Measurements from ENCODE around the gene HMX2. TPM values are rescaled to one million over a fixed set of nuclear protein-coding genes. Genes with fewer than 3 reads are reported as not detected.

Gene HMX2
- total RNA-seq, 2 donors from 2014 or later: 0.18 to 0.20 TPM

DNA sequence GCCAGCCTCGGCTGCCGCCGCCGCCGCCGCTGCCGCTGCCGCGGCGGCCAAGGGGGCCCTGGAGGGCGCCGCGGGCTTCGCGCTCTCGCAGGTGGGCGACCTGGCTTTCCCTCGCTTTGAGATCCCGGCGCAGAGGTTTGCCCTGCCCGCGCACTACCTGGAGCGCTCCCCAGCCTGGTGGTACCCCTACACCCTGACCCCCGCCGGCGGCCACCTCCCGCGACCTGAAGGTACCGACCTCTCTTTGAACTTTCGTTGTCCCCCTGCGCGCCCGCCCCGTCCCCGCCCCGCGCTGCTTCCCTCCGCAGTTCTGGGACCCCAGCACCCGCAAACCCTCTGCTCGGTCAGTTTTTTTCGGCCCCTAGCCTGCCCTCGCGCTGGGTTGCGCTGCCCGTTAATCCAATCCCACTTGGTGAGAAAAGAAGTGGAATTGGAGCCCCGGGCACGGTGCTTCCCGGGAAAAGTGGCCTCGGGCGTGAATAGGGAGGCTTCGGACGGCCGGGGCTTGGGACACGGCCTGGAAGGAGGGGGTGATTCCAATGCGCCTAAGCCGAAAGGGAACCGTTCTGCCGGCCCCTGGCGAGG is 11.6 kb upstream of the HMX2 start:
- DNase-seq (no peak), ATAC-seq (no peak)
- intact Hi-C loops (cut with DNase I, micrococcal nuclease): no loop called here

DNA sequence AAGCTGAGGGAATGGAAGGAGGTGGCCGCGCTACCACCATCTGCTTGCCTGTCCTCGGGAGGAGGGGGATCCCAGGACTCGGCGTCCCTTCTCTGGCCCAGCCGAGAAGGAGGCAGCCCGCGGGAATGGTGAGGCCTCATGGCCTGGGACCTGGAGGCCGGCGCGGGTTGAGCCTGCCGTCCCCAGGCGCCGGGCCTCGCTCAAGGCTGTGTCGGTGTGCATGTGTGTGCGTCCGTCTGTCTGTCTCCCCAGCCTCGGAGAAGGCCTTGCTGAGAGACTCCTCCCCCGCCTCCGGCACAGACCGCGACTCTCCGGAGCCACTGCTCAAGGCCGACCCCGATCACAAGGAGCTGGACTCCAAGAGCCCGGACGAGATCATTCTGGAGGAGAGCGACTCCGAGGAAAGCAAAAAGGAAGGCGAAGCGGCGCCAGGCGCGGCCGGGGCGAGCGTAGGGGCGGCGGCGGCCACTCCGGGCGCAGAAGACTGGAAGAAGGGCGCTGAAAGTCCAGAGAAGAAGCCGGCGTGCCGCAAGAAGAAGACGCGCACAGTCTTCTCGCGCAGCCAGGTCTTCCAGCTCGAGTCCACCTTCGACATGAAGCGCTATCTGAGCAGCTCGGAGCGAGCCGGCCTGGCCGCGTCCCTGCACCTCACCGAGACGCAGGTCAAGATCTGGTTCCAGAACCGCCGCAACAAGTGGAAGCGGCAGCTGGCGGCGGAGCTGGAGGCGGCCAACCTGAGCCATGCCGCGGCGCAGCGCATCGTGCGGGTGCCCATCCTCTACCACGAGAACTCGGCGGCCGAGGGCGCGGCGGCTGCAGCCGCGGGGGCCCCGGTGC is 10.9 kb upstream of the HMX2 start:
- intact Hi-C loops (cut with DNase I, micrococcal nuclease): no loop called here
- DNase-seq: no peak
- no peak for ATAC-seq

- no peak for ATAC-seq
- DNase-seq: no peak
- intact Hi-C loops (cut with DNase I, micrococcal nuclease): no loop called here
Measured at GRCh38 chr10:123139165-123139520, 8.8 kb upstream of the HMX2 start.

DNA sequence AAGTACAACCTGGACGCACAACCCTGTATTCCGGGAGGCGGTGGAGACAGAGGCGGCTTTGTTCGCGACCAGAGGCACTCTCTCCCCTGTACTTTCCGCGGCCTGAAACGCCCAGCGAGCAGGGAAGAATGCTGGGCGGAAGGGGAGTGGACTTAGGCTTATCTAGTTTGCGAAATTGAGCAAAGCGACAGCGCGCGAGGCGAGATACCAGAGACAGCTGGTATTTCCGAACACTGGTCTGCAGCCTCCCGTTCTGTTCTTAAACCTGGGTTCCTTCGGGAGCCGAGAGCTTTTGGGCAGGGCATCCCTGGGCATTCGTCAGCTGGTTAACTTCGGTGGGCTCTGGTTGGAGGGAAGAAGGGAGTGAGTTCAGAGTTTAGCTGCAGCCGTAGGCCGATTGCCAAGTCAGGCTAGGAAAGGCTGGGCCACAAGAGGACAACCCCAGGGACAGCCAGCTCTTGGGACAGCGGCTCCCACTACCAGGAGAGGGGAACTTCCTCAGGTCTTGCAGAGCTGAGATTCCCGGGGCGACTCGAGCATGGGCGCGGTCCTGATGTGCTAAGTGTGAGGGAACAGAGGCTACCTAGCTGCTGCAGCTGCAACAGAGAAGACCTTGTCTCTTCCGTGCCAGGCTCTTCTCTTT is 8.3 kb upstream of the HMX2 start:
- DNase-seq (peak in 1 of 2 donors; percentile 38), ATAC-seq (peak; percentile 74)
- intact Hi-C loops (cut with DNase I, micrococcal nuclease): no loop called here

GRCh38 chr10:123140164-123140982 is 7.6 kb upstream of the HMX2 start:
- intact Hi-C loops (cut with DNase I, micrococcal nuclease): no loop called here
- ATAC-seq: peak; percentile 40
- DNase-seq: no peak

- intact Hi-C loops (cut with DNase I, micrococcal nuclease): no loop called here
- DNase-seq (no peak), ATAC-seq (no peak)
Measured at GRCh38 chr10:123140983-123141390, 6.9 kb upstream of the HMX2 start.

DNA sequence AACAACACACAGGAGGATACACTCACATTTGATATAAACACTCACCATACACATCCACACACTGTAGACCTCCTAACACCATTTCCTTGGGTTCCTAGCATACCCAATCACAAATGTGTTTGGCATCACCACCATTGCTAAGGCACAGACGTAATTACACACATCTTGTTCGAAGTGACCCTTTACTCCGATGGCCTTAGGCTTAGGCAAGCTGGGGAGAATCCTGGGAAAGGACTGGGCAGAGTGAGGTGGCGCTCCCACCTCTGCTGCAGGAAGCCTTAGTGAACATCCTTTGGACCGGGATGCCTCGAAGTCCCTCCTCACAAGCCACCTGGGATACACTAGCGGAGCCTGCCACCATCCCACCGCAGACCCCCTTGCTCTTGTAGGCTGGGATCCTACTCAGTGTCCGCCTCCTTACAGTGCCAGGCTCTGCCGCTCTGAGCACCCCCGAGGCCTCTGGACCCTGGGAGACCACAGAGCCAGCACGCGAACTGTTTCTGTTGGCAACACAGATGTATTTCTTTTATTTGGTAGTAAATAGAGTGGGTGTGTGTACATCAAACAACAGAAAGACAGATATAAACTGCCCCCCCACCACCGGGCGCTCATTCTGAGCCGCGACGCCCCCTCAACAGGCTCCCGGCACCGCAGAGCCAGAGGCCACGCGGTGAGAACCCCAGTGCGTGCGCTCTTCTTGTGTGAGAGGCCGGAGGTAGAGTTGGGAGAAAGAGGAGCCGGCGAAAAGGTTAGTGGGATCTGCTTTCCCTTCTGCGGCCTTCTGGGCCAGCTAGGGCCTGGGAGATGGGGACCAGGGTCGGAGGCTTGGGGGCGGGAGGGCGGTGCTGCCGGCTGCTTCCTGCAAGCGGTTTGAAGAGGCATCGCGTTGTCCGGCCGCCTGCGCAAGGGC is 5.9 kb upstream of the HMX2 start:
- intact Hi-C loops (cut with DNase I, micrococcal nuclease): no loop called here
- ATAC-seq (no peak), DNase-seq (no peak)

DNA sequence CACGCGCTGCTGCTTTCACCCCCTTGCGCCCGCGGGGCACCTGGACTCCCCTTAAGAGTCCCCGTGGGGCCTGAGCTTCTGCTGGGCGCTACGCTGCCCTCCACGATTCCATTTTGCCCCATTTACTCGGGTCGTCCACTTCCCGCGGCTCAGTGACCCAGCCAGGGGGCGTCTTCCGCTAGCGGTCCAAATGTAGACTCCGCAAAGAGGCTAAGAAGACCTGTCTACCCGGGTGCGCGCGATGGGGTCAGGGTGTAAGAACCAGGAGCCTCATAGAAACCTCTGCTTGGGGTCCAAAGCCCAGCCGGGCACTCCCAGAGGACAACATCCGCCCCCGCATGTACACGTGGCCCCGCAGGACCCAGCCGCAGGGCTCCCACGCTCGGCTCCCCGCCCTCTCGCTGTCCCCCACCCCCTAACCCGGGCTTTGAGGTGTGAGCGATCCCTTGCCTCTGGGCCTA is 5.2 kb upstream of the HMX2 start:
- no peak for ATAC-seq
- intact Hi-C loops (cut with DNase I, micrococcal nuclease): no loop called here
- DNase-seq: no peak

DNA sequence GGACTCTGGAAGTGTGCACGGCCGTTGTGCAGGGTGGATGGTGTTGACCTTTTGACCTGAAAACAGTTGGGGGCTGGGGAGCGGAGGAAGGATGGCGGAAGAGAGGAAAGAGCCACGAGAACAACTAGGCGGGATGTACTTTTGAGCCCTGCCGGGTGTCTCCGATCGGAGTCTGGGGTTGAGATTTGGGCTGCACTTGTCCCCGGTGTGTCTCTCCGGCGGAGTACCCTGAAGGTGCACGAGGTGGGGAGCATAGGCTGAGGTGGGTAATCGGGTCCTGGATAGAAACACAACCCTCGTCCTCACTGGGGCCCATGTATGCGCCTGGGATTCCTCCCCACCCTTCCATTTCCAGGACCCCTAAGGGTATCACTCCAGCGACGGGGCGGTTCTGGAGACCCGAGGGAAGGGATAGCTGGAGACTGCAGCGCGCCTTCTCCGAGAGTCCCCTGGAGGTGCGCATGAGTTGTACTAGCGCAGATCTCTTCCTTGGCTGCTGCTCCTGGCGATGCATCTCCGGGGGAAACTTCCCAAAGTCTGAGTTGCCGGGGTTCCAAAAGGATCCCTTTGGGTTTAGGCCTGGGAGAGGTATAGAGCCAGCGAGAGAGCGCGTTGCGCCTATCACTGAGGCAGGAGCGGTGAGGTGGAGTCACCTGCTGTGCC is 4.6 kb upstream of the HMX2 start:
- no peak for ATAC-seq
- intact Hi-C loops (cut with DNase I, micrococcal nuclease): no loop called here

DNA sequence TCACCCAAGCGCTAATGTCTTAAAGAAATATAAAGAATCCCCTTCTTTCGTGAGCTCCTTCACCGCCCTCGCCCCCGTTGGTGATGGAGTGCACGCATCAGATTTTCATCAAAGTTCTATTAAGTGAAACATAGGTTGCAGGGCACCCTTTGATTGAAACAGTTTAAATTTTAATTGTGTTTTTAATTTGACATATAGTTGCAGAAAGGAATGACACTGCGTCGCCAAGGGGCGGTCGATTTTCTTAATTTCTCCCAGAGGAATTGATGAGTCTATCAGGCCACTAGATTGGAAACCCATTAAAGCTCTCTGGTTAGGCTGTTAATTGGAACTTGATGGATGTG is 4.1 kb upstream of the HMX2 start:
- ATAC-seq: no peak
- DNase-seq: no peak
- intact Hi-C loops (cut with DNase I, micrococcal nuclease): no loop called here

More for the DNA sequence above, 4.6 kb upstream of the HMX2 start:
- no peak for DNase-seq

- ATAC-seq: peak; percentile 20
- intact Hi-C loops (cut with DNase I, micrococcal nuclease): no loop called here
- DNase-seq: no peak
Measured at GRCh38 chr10:123144697-123145541, 3.0 kb upstream of the HMX2 start.

DNA sequence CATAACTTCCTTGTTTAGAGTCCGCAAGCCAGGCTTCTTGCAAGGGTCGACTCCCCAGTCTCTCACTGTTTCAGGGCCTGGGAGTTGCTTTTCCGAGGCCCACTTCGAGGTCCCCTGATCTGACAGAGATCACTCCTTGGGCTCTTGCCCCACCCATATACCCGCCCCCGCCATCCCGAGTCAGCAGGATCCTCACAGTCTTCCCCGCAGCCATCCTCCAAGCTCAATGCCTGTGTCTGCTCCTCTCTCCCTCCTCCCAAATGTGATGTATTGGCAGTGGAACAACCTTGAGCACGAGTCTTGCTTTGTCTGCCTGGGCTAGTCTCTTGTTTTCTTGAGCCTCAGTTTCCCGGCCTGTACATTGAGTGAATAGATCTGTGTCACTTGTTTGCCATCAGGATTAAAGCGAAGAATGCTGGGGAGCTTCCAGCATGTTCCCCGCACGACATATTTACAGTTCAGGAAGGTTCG is 2.4 kb upstream of the HMX2 start:
- DNase-seq: no peak
- intact Hi-C loops (cut with DNase I, micrococcal nuclease): no loop called here
- no peak for ATAC-seq

DNA sequence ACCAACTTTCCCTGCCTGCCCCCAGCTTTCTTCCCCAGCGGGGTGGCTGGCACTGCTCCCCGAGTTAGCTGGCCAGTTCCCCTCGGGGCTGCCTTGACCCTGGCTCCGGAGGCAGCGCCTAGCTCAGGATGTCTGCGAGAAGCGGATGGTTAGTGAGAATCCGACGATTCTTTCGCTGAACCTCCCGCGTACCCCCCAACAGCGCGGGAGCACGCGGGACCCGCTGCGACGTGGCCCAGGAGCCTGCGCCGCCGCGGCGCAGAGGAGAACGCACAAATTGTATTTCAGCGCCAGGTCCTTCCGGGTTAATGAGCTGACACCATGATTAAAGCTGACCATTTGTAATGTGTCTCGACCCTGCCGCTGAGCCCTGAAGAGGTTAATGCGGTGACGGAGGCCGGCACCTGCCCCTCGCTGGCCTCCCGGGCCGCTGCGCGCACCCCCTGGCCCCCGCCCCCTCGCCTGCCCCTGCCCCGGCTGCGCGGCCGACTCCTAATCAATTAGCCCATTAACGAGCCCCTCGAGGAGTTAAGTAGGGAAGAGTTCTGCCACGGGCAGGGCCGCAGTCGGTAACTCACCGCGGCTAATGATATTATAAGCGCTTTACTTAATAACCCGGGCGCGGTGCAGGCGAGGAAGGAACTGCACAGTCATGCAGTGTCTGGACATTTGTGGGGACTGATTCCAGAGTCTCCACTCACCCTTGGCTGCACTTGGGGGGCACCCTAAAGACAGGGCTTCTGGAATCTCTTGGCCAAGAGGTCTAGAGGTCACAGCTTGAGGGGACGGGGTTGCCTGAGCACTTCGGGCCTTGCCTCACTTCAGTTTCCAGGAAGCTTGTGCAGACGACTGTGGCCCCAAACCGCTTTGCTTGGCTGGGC is 1.7 kb upstream of the HMX2 start:
- intact Hi-C loops (cut with DNase I, micrococcal nuclease): no loop called here
- no peak for DNase-seq
- no peak for ATAC-seq

DNA sequence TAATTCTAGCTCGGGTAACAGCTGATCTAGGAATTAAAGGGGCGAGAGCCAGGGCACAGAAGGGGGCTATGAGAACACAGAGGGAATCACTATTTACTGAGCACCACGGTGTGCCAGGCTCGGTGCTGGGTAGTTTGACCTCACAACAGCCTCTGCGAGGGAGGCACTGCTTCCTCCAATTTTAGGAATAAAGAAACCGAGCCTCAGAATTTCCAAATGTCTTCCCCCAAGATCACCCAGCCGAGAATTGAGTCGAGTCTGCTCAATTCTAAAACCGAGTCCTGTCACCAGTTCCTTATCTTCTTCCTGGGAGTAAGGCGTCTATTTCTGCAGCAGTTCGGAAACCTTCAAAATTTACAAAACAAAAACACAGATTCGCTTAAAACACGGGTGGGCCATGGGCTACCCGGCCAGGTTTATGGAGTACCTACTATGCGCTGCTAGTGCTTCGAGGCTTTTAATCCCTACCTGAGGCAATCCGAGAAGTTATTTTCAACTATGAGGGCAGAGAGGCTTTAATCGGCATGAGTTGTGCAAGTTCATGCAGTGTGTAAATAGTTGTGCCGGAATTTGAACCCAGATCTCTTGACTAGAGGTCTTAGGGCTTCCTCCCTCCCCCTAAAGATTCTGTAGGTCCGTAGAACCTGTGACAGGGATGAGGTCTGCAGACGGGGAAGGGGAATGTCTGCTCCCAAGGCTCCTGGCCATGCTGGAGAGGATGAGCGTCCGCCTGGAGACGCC is 872 bp upstream of the HMX2 start:
- no peak for ATAC-seq
- no peak for DNase-seq
- intact Hi-C loops (cut with DNase I, micrococcal nuclease): no loop called here

DNA sequence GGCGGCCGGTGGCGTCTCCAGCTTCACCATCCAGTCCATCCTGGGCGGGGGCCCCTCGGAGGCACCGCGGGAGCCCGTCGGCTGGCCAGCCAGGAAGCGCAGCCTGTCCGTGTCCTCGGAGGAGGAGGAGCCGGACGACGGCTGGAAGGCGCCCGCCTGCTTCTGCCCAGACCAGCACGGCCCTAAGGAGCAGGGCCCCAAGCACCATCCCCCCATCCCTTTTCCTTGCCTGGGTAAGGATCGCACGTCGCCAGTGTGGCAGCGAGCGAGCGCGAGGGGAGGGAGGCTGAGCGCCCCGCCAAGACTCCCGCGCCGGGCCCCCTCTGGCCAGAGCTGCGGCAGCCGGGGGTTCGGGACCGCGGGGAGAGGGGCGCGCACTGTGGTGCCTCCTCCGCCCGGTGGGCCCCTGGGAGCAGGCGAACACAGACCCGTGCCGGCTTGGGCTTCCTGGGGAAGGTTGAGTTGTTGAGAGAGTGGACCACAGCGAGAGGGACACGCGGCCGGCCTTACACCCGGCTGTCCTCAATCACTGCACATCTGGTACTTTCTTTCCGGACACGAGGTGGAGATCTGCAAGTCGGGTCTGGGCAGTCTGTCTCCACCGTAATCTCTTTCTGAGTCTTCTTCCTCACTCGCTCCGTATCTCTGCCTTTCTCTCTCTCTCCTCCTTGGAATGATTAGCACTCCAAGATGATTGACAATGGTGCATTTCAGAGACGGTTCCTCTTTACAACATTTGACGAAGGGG is 652 bp downstream of the HMX2 start:
- DNase-seq (no peak), ATAC-seq (no peak)
- intact Hi-C loops (cut with DNase I, micrococcal nuclease): no loop called here
